HEK293 (cell line): Measurements from ENCODE around the gene EGFR.

ENCODE experiments used
- KLF10 ChIP-seq: fragments of 450-650 bp; IDR thresholded peaks from 2 replicates; pipeline ENCODE4 v1.5.1; 2018; ENCODE audit warnings: missing biosample characterization, mild to moderate bottlenecking, missing genetic modification characterization
- ZNF2 ChIP-seq: fragments of 450-650 bp; formaldehyde crosslinking; IDR thresholded peaks from 2 replicates; pipeline ENCODE4 v1.5.1; 2016; ENCODE audit warnings: missing biosample characterization, missing genetic modification characterization
- ZNF426 ChIP-seq: fragments of 450-650 bp; formaldehyde crosslinking; IDR thresholded peaks from 2 replicates; pipeline ENCODE4 v1.5.1; 2017; ENCODE audit warnings: missing biosample characterization, missing genetic modification characterization, mild to moderate bottlenecking, inconsistent platforms, moderate library complexity
- ZNF501 ChIP-seq: fragments of 450-650 bp; formaldehyde crosslinking; IDR thresholded peaks from 2 replicates; pipeline ENCODE4 v1.5.1; 2016; ENCODE audit warnings: missing biosample characterization, missing genetic modification characterization
- ZNF600 ChIP-seq: fragments of 450-650 bp; formaldehyde crosslinking; IDR thresholded peaks from 2 replicates; pipeline ENCODE4 v1.5.1; 2016; ENCODE audit warnings: missing biosample characterization, missing genetic modification characterization
- ZNF768 ChIP-seq: fragments of 450-650 bp; formaldehyde crosslinking; IDR thresholded peaks from 2 replicates; pipeline ENCODE4 v1.5.1; 2018; ENCODE audit warnings: missing biosample characterization, mild to moderate bottlenecking, missing genetic modification characterization
- ZNF843 ChIP-seq: fragments of 450-650 bp; formaldehyde crosslinking; IDR thresholded peaks from 2 replicates; pipeline ENCODE4 v1.5.1; 2016; ENCODE audit warnings: missing biosample characterization, missing genetic modification characterization
- TF ChIP-seq, protein P1 (sequence below): fragments of 450-650 bp; formaldehyde crosslinking; IDR thresholded peaks from 2 replicates; pipeline ENCODE4 v1.5.1; 2016; ENCODE audit warnings: missing biosample characterization, missing genetic modification characterization

GRCh38 chr7:55092186-55092974, 73.6 kb downstream of the EGFR start:
- TF ChIP-seq ZNF768 (tag by site-specific recombination) = no peak
- TF ChIP-seq, protein P1, sequence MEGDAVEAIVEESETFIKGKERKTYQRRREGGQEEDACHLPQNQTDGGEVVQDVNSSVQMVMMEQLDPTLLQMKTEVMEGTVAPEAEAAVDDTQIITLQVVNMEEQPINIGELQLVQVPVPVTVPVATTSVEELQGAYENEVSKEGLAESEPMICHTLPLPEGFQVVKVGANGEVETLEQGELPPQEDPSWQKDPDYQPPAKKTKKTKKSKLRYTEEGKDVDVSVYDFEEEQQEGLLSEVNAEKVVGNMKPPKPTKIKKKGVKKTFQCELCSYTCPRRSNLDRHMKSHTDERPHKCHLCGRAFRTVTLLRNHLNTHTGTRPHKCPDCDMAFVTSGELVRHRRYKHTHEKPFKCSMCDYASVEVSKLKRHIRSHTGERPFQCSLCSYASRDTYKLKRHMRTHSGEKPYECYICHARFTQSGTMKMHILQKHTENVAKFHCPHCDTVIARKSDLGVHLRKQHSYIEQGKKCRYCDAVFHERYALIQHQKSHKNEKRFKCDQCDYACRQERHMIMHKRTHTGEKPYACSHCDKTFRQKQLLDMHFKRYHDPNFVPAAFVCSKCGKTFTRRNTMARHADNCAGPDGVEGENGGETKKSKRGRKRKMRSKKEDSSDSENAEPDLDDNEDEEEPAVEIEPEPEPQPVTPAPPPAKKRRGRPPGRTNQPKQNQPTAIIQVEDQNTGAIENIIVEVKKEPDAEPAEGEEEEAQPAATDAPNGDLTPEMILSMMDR = no peak
- no peak for TF ChIP-seq ZNF2 (tag by site-specific recombination)
- TF ChIP-seq KLF10 = no peak
- no peak for TF ChIP-seq ZNF600 (tag by site-specific recombination)
- TF ChIP-seq ZNF501 (tag by site-specific recombination) = no peak
- TF ChIP-seq ZNF843 (tag by site-specific recombination) = no peak
- TF ChIP-seq ZNF426 (tag by site-specific recombination) = no peak
